Activated T-cell treated with anti-CD3 and anti-CD28 coated beads for 1 hour (primary cell): ENCODE results near the gene ZC3H12D.
"Not testable (repeated sequence)": the region's sequence is repeated elsewhere in the genome, so short reads cannot be mapped to it uniquely, and the experiment has no call there.

Experiments
- DNase-seq: peaks from one replicate; pipeline ENCODE4 v3.0.0-alpha.2; 2020; ENCODE audit warnings: low read depth

Gene ZC3H12D

GRCh38 chr6:149458806-149459205 is 26.0 kb downstream of the ZC3H12D start:
- no peak for DNase-seq

- no peak for DNase-seq
These were observed 26.6 kb downstream of the ZC3H12D start for GRCh38 chr6:149458196-149458595.

GRCh38 chr6:149457316-149457884 is 27.4 kb downstream of the ZC3H12D start:
- no peak for DNase-seq

- no peak for DNase-seq
These were observed 28.3 kb downstream of the ZC3H12D start for GRCh38 chr6:149456311-149457021.

GRCh38 chr6:149455031-149455732 is 29.6 kb downstream of the ZC3H12D start:
- no peak for DNase-seq

GRCh38 chr6:149454346-149454848 is 30.4 kb downstream of the ZC3H12D start:
- DNase-seq = no peak

GRCh38 chr6:149453597-149454345 is 31.0 kb downstream of the ZC3H12D start:
- DNase-seq = no peak

GRCh38 chr6:149452037-149452939 is 32.5 kb downstream of the ZC3H12D start:
- no peak for DNase-seq

GRCh38 chr6:149451376-149452036 is 33.3 kb downstream of the ZC3H12D start:
- no peak for DNase-seq

GRCh38 chr6:149450679-149451375 is 34.0 kb downstream of the ZC3H12D start:
- no peak for DNase-seq

GRCh38 chr6:149449831-149450678 is 34.8 kb downstream of the ZC3H12D start:
- DNase-seq = no peak

- DNase-seq = no peak
These were observed 35.9 kb downstream of the ZC3H12D start for GRCh38 chr6:149448821-149449453.

- DNase-seq = no peak
These were observed 37.9 kb downstream of the ZC3H12D start for GRCh38 chr6:149446791-149447376.

- DNase-seq = no peak
These were observed 39.2 kb downstream of the ZC3H12D start for GRCh38 chr6:149445573-149445972.

GRCh38 chr6:149445095-149445466 is 39.7 kb downstream of the ZC3H12D start:
- DNase-seq = no peak

GRCh38 chr6:149444360-149445094 is 40.3 kb downstream of the ZC3H12D start:
- not testable (repeated sequence) for DNase-seq

GRCh38 chr6:149443411-149444181 is 41.2 kb downstream of the ZC3H12D start:
- no peak for DNase-seq
